HL-60 (cell line): ENCODE data around the gene KLHL30.

Source experiments
- DNase-seq, 2 experiments: peaks; one replicate each; pipeline ENCODE4 v3.0.0-alpha.2; 2010 to 2020; ENCODE audit warnings: low read depth in 1 of 2, low spot score in 1 of 2
- H3K27ac ChIP-seq: fragments of 250-450 bp; sonication (Bioruptor Pico); replicated peaks from 2 replicates; pipeline ENCODE4 v1.5.1; 2020; ENCODE audit warnings: mild to moderate bottlenecking, moderate library complexity
- H3K27me3 ChIP-seq: fragments of 250-450 bp; sonication (Bioruptor Pico); 2 replicates; pipeline ENCODE4 v1.5.1; 2021; ENCODE audit warnings: mild to moderate bottlenecking, moderate library complexity; ENCODE audit not compliant: insufficient read depth, poor library complexity, severe bottlenecking
- H3K4me3 ChIP-seq: replicated peaks from 2 replicates; pipeline ENCODE4 v1.5.1; 2011; ENCODE audit warnings: mild to moderate bottlenecking, control low read depth, low read length; ENCODE audit not compliant: insufficient read depth
- CTCF ChIP-seq: IDR thresholded peaks from one replicate; pipeline ENCODE4 v1.5.1; 2011; ENCODE audit warnings: low read length, control low read depth, inconsistent platforms; ENCODE audit not compliant: insufficient read depth
- GABPA ChIP-seq: IDR thresholded peaks from 2 replicates; pipeline ENCODE4 v1.6.1; 2012; ENCODE audit warnings: low read depth
- POLR2AphosphoS5 ChIP-seq: IDR thresholded peaks from 2 replicates; pipeline ENCODE4 v1.6.1; 2012; ENCODE audit warnings: low read depth
- REST ChIP-seq: IDR thresholded peaks from 2 replicates; pipeline ENCODE4 v1.6.1; 2012; ENCODE audit warnings: low read depth; ENCODE audit not compliant: insufficient replicate concordance
- SPI1 ChIP-seq: IDR thresholded peaks from 2 replicates; pipeline ENCODE4 v1.6.1; 2012; ENCODE audit warnings: low read depth, mild to moderate bottlenecking, borderline replicate concordance

Gene KLHL30

GRCh38 chr2:238165288-238165921, 26.9 kb downstream of the KLHL30 start:
- TF ChIP-seq GABPA (no peak), POLR2AphosphoS5 (no peak), CTCF (no peak), SPI1 (no peak), REST (no peak)
- H3K27ac ChIP-seq = no peak overlapping the region
- H3K27me3 ChIP-seq = peaks cover 23% of the 10 kb centered on the region
- no peak overlapping the region for H3K4me3 ChIP-seq
- no peak for DNase-seq

- no peak for TF ChIP-seq SPI1
- TF ChIP-seq GABPA = no peak
- no peak for DNase-seq
- H3K4me3 ChIP-seq = no peak overlapping the region
- H3K27me3 ChIP-seq = peaks cover 22% of the 10 kb centered on the region
- no peak overlapping the region for H3K27ac ChIP-seq
These were observed 28.2 kb downstream of the KLHL30 start for GRCh38 chr2:238166391-238167343.

- no peak for DNase-seq
- Histone ChIP-seq H3K27me3 (peaks cover 20% of the 10 kb centered on the region), H3K4me3 (no peak overlapping the region), H3K27ac (no peak overlapping the region)
- no peak for TF ChIP-seq SPI1
- TF ChIP-seq REST = no peak
- TF ChIP-seq CTCF = no peak
- TF ChIP-seq POLR2AphosphoS5 = no peak
- no peak for TF ChIP-seq GABPA
These were observed 28.9 kb downstream of the KLHL30 start for GRCh38 chr2:238167344-238167715.

GRCh38 chr2:238167761-238168160, 29.3 kb downstream of the KLHL30 start:
- Histone ChIP-seq H3K27ac (no peak overlapping the region), H3K4me3 (no peak overlapping the region), H3K27me3 (peaks cover 15% of the 10 kb centered on the region)
- no peak for TF ChIP-seq SPI1
- TF ChIP-seq POLR2AphosphoS5 = no peak
- no peak for DNase-seq
